HG02763 (cell line): ENCODE measurements around the gene TUT1.
"Not testable (repeated sequence)": the region's sequence is repeated elsewhere in the genome, so short reads cannot be mapped to it uniquely, and the experiment has no call there.

Source experiments
- ATAC-seq: cut with Tn5 transposase; IDR thresholded peaks from one replicate; pipeline ENCODE4 v1.9.1; 2021; ENCODE audit warnings: mild to moderate bottlenecking, moderate library complexity; ENCODE audit not compliant: unreplicated experiment

TUT1 gene

DNA sequence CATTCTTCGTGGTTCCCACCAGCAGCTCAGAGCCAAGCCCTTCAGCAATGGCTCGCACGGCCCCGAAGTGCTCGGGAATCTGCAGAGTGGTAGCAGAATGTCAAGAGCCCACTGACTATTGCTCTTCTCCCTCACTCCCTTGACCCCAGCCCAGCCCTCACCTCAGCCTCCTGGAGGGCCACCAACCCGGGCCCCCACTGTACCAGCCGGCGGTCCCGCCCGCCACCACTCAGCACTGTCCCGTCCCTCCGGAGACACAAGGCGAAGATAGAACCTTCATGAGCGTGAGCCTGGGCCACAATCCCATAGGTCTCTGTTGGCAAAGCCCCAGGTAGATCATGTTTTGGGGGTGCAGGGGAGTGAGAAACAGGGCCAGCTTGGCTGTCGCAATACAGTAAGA, 14.6 kb upstream of the TUT1 start:
- no peak for ATAC-seq

DNA sequence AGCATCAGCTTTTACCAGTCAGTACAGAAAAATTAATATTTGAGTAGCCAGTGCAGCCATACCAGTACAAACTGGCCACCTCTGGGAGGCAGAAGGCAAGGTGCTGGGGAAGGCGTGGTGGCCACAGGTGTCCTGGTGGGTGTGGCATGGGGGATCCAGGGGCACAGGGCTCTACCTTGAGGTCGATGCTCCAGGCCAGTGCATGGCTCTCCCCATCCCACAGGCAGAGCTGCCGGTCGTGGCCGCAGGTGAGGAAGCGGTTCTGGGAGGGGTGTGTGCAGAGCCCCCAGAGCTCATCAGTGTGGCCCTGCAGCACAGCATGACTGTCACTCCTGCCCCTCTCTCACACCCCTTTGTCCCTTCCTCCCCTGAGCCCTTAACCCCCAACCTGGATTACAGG, 14.1 kb upstream of the TUT1 start:
- ATAC-seq, result no peak

DNA sequence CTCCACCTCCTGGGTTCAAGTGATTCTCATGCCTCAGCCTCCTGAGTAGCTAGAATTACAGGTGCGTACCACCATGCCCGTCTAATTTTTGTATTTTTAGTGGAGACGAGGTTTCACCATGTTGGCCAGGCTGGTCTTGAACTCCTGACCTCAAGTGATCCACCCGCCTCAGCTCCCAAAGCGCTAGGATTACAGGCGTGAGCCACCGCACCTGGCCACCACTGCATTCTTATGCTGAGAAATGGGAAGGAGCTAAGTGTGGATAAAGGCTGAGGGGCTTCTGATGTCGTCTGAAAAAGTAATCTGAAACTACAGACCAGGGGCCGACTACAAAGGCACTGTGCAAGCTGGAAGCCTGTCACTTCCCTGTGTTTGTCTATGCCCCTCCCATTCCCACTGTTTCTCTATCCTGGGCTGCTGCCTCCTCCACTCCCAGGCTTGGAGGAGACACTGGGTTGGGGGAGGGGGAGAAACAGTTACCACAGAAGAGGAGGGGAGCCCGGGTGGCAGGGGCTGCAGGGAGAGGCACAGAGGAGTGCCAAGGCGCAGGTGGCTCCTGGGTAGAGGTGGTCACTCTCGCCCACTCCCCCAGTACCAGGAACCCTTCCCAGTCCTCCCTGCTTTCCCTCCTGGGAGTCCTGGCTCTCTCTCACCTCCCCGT, 13.3 kb upstream of the TUT1 start:
- no peak for ATAC-seq

DNA sequence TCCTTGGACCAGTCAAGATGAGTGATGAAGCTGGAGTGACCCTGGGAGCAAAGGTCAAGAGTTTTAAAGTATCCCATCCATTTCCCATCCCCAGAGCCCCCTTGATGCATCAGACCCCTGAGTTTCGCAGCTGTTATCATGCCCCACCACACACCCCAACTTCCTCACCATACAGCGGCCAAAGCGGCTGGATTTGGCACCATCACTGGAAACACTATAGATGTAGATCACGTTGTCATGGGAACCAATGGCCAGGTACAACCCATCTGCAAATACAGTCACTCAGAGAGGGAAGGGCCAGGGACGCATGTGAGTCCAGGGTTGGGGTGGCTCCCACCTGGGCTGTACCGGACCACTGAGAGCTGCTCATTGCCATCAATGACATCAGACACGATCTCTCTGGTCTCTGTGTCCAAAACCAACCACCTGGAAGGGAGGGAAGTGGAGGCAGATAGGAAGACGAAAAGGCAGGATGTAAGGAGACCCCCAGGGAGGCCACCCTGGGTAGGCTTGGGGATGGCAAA, 12.5 kb upstream of the TUT1 start:
- no peak for ATAC-seq

DNA sequence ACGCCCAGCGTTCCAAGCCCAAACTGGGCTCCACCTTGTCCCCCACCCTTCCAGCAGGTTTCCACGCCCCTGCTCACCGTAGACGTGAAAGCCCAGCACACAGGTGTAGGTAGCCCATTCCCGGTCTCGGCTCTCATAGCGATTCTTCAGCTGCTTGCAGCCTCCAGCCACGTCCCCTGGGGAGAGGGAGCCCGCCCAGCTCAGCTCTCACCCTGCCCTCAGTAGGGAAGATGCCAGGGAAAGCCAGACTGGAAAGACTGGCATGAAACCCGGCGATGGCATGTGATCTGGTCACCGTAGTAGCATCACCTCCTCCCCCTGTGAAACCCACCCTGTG, 11.7 kb upstream of the TUT1 start:
- no peak for ATAC-seq

DNA sequence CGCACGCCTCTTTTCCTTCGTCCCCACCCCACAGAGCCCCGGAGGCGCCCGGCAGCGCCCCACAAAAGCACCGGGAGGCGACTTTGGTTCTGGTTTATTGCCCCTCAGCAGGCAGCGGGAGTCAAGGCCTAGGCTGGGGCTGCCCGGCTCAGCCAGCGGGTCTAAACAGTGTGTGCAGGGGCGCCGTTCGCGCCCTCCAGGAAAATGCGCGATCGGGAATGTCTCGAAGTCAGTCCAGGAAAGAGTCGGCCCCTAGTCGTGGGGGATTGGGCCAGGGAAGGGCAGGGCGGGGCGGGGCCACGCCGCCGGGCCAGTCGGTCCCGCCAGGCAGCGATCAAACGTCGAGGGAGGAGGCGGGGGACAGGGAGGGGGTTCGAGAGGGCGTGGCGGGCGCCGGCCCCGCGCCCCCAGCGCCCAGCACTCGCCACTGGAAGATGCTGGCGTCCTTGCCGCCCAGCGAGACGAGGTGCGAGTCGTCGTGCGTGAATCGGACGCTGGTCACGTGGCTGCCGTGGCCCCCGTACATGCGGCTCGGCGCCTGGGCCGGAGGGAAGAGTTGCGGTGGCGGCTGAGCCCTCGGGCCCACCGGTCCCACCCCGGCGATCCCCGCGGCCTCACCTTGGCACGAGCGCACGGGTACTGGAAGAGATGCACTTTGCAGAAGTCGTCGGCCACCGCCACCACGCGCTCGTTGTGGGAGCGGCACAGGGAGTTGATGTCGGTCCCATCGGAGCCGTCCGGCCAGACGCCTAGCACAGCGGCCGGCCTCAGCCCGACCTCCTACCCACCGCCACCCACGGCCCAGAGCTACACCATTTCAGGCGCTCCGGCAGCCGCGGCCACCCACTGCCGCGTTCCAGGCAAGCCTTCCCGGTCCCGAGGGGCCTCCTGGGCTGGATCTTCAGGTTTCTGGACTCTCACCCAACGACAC, 11.1 kb upstream of the TUT1 start:
- no peak for ATAC-seq

DNA sequence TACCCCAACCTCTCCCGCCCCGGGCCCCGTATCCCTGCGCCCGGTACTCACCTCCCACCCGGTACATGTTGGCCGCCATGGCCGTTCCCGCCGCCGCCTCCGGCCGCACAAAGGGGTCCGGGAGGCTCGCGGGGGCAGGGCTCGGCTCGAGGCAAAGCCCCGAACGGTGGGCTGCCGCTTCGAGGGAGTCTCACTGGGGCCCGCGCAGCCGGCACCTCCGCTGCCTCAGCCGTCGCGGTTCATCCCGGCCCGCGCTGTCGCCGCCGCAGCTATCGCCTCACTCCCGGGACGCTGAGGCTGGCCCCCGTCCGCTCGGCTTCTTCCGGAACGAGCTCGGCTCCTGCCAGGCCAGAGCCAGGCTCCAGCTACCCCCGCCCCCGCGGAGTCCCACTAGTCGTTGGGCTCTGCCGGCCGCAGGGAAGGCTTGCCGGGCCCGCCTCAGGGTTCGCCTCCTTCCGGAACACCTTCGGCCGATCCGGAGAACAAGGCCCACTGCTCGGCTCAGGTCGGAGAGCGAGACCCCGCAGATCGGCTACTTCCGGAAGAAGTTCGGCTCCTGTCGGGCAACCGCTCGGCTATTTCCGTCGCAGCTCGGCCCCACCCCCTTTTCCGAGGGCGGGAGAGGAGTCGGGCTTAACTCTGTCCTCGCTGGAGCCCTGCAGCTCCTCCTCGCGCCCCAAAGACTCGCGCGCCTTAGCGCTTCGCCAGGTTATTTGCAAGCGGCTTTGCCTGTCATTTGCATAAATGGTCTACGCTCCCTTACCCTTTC, 10.2 kb upstream of the TUT1 start, which contains the start of gene MTA2:
Gene MTA2, minus strand, starts transcription at position 494 of the 769 bp plus-strand sequence. Its CDS starts 415 bp downstream, at position 79.
- ATAC-seq, result peak; percentile 75

DNA sequence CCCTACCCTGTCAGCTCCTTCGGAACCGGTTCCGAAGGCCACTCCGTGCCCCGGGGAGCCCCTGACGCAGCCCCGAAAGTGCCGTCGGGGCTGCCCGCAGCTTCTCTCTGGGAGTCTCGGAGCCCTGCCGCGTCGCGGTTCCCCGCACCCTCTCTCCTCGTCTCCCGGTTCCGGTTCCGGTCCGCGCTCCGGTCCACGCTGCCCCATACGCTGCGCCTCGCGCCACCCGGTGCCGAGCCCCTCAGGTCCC, 9.7 kb upstream of the TUT1 start:
- peak; percentile 11 for ATAC-seq

DNA sequence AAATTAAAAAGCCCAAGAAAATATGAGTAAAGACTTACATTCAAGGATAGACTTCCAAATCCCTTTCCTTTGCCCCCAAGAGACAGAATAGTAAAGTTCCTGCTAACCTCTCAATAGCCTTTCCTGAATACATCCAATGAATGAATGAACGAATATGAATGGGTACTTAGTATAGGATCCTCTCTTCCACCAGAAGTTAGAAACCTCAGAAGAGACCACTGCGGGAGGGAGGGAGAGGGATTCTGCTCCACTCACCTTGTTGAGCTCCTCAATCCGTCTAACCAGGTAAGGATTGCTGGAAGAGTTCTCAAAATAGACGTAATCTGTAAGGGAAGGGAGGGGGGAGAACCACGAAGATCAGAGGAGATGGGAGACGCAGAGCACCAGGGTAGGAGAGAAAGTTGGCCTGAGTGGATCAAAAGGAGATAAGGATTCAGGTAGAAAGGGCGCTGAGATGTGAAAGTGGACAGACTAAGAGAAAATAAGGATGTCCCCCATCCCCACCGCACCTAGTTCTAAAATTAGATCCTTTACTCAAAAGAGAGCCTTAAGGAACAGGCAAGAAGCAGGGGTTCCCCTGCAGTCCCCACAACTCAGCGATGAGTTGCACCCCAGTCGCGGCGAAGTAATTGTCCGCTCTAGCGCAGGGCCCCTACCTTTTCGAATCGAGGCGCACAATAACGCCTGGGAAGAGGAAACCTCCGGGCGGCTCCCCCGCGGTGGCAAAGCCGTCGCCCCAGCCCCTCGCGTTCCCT, 9.2 kb upstream of the TUT1 start:
- ATAC-seq, result no peak

DNA sequence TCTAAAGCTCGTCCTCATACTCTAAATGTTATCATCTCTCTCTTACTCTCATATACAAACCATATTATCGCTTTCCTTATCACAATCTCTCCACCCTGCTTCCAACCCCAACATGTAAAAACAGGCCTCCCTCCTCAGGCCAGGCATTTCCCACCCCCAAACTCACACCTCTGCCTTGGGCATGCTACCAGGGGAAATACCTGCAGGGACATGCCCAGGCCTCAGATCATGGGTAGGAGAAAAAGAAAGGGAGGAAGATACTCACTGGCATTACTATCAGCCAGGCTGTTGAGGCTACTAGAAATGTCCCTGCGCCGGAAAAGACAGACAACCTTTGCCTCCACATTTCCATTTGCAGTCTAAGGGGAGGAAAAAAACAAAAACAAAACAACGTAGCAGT, 8.6 kb upstream of the TUT1 start:
- no peak for ATAC-seq

DNA sequence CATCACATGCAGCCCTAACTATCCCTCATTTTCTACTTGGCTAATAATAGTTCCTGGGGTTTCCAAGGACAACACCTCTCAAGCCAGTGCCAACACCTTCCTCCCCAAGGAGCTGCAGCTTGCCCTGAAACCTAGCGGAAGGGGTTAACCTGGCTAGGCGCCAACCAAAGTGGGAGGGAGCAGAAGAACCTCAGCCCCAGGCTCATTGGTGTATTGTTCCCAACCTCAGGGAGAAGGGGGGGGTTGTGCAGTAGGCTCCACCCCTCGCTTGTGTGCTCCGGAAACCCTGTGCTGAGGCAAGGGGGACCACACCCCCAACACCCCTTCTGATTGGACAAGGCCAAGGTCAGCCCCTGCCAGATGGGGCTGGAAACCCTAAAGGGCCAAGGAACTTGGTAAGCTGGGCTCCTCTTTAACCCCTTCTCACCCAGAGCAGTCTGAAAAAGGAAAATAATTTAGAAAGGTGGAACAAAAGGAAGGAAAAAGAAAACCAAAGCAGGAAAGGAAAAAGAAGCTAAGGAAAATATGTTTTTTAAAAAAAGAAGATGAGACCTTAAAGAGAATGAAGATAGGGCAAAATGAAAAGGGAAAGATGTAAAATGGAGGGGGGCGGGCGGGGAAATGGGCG, 7.9 kb upstream of the TUT1 start:
- ATAC-seq, result peak; percentile 40

DNA sequence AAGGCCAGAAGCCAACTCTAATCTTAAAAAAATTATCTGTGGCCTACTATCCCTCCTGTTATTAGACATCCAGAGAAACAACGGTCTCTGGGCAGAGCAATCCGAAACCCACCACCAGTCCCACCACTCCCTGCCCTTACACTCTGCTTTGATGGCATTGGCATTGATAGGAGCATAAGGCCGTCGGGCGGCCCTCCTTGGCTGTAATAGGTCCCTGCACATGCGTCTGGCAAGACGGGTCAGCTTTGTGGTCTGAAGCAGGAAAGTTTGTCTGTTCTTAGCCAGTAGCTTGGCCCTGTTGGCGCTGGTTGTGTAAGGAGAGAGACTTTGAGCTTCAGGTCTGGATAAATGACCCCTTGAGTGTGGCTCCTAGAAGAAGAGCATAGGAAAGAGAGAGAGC, 3.8 kb upstream of the TUT1 start:
- no peak for ATAC-seq

DNA sequence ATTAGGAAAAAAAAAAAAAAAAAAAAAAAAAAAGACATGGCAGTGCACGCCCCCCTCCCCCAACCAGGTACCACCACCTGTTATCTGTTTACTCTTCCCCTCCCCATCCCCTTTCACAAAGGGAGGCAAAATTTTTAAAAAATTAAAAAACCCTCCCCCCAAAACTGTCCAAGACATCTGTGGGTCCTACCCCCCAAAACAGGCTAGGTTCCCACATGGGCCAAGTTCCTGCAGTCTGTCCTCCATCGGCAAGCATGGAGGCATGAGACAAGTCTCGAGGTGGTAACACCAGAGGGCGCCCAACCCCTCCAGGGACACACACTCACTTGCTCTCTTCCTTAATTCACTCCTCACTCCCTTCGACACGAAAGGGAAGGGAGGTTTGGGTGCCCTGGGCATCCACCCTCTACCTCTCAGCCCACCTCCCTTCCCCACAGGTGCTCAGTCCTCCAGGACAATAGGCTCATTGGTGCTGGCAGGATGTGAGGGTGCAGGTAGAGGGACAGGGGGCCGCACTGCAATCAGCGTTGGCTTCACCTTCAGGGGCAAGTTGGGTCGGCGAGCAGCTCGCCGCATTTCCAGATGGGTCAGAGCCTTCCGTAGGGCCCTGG, 2.2 kb upstream of the TUT1 start:
- no peak for ATAC-seq

DNA sequence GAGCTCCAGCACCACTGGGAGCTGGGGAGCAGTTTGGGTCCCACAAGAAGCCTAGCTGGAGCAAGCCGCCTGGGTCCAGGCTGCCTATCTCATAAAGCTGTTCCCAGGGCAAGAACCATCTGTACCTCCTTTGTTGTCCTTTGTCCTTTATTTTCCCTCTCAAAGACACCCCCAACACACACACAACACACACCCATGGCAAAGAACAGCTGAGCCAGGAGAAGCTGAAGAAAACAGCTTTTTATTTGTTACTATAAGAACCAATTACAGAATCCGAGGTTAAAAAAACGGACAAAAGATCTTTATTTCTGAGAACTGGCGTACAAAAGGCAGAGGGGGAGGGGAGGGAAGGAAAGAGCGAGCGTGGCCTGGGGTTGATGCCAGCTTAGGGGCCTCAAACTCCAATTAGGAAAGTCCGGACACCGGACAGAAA, 1.7 kb upstream of the TUT1 start:
- ATAC-seq, result no peak

DNA sequence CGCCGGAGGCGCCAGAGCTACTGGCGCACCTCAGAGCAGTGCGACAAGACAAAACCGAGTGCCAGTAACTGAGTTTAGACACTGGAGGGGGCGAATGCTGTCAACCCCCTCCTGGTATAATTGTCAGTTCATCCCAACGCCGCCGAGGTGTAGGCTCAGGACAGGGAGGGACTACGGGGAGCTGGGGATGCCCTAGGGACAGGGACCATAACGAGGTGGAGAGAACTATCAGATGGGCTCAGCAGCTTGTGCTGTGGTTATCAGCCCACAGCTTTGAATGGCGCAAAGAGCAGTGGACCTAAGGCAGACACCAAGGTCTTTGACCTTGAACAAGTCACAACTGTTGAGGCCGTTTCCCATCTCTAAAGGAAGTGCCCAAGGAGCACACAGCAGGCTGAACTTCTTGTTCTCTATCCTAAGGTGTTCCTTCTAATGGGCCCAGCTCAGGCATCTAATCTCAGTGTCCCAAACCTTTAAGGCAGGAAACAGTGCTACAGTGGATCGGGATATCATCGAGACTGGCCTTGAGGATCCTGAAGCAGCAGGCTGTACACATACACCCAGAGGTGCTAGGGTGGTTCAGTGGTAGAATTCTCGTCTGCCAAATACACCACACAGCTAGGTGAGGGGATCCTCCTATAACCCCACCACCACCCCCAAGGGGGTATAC, 958 bp upstream of the TUT1 start:
- ATAC-seq, result no peak

DNA sequence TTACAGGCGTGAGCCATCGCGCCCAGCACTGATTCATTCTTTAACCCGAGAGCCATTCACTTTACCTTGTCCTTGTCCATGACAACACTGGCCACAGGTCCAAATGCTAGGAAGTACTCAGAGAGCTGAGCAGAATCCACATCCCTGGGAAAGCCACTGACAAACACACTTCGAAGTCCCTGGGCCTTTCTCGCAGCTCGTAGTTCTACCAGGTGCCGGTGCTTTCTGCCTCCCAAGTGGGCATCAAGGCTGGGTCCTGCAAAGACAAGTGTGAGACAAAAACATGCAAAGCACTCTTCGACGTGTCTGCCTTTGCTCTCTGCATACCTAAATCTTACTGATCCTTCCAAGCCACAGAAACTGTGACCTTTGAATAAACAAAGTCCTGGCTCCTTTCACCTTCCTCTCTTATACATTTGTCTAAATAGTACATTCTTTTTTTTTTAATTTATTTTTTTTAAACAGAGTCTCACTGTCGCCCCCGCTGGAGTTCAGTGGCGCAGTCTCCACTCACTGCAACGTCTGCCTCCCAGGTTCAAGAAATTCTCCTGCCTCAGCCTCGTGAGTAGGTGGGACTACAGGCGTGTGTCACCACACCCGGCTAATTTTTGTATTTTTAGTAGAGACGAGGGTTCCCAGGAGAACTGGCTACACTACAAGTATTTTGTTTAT, 2.2 kb downstream of the TUT1 start:
- ATAC-seq, result no peak

DNA sequence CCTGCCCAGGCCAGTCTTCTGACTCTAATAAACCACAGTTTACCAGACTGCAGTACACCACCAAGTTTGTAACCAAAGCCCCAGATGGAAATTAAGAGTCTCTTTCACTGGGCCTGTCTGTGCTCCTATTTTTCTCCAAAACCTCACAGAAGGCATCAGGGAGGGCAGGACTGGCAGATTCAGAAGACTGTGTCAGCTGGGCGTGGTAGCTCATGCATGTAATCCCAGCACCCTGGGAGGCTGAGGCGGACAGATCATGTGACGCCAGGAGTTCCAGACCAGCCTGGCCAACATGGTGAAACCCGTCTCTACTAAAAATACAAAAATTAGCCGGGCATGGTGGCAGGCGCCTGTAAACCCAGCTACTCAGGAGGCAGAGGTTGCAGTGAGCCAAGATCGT, 6.0 kb downstream of the TUT1 start:
- not testable (repeated sequence) for ATAC-seq

DNA sequence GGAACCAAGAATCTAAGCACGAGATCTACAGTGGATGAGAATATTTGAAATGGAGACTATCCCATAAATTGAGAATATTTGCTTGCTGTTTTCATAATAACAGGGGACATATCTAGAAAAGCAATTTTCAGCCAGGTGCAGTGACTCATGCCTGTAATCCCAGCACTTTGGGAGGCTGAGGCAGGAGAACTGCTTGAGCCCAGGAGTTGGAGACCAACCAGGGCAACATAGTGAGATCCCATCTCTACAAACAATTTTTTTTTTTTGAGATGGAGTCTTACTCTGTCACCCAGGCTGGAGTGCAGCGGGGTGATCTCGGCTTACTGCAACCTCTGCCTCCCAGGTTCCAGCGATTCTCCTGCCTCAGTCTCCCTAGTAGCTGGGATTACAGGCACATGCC, 9.6 kb downstream of the TUT1 start:
- ATAC-seq, result not testable (repeated sequence)
